Measurements from ENCODE around the gene APBA3.
"Not testable (repeated sequence)": the region's sequence is repeated elsewhere in the genome, so short reads cannot be mapped to it uniquely, and the experiment has no call there.

APBA3 gene

DNA sequence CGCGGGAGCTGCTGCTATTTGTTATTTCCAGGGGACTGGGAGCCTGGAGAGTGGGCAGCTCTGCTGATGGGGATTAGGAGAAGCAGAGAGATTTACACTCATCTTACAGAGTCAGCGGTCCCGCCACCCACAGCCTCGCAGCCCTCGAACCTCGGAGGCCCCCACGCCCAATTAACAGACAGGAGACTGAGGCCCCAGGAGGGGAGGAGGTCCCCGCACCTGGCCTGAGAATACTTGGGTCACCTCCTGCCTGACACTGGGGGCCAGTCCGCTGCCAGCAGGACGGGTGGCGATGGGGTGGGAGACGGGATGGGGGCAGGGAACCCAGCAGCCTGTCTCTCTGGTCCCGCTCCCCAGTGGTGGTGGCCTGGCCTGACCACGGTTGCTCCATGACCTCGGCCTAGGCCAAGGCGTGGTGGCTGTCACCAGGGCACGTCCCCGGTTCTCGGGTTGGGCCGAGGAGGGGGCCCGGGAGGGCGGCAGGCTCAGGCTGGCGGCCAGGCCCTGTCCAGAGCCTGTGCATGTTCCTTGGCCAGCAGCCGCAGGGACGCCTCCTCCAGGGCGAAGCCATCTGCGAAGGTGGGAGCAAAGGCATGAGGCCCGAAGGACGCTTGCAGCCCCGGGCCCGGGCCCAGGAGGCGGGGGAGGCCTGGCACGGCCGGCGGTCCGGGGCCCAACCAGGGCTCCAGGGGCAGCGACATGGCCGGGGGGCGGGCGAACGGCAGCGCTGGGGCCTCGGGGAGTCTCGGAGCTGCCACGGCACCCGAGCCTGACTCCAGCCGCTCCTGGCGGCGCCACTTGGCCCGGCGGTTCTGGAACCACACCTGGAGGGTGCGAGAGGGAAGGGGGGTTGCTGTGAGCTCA is 8.9 kb upstream of the APBA3 start:
- DNase-seq (ENCODE audit: low read depth), result no peak

DNA sequence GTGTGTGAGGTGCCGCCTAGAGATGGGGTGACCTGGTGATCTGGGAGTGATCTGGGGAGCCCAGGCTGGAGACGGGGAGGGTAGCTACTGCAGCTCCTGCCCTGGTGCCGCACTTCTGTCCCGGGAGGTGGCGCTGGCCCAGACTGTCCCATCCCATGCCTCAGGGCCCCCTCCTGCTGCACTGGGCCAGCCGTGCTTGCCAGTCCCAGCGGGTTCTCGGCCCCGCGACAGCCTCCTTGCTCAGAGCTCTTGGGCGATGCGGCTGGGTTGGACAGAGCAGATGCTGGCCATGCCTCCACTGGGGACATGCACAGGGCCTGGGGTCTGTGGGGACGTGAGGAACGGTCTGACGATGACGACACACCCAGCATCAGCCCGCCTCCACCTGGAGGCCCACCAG is 8.0 kb upstream of the APBA3 start:
- no peak for DNase-seq (ENCODE audit: low read depth)

DNA sequence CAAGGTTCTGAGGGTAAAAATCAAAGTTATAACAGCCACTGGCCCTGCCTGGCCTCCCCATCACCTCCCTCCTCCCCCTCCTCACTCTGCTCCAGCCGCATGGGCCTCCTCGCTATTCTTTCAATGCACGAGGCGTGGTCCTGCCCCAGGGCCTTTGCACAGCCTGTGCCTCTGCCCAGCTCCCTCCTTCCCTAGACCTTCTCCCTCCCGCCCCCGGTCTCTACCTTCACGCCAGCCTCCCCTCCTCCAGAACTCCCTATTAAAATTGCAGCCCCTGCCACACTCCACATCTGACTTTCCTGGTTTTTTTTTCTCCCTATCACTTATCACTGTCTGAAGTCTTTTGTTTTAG is 7.2 kb upstream of the APBA3 start:
- DNase-seq (ENCODE audit: low read depth), result no peak

DNA sequence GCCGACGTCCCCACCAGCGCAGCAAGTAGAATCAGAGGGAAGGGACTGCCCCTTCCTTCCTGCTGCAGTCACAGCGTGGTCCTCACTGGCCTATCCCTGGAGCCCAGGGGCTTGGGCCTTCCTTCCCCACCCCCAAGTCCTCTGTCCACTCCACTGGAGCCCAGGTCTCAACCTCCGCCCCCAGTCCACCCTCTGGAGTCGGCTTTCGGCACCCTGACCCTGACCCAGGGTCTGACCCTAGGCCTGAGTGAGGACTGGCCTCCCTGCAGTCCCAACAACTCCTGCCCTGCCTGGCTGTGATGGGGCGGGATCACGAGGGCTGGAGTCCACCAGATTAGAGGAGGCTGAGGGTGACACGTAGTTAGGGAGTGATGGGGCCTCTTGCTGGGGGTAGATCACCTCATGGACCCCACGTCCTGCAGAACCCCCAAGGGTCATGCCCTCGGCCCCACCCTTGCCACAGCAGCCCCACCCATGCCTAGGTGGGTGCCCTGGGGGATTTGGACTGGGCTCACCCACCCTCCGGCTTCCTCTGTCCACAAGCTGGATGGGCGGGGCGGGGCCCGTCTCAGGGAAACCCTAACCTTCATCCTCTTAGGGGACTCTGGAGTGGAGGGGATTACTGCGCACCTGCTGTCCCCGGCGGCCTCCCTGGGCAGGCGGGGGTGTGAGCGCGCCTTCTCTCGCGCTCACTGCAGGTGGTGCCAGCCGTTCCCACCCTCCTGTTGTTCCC is 6.7 kb upstream of the APBA3 start:
- no peak for DNase-seq (ENCODE audit: low read depth)

- DNase-seq (ENCODE audit: low read depth), result no peak
Observed at GRCh38 chr19:3767050-3767449, 5.6 kb upstream of the APBA3 start.

DNA sequence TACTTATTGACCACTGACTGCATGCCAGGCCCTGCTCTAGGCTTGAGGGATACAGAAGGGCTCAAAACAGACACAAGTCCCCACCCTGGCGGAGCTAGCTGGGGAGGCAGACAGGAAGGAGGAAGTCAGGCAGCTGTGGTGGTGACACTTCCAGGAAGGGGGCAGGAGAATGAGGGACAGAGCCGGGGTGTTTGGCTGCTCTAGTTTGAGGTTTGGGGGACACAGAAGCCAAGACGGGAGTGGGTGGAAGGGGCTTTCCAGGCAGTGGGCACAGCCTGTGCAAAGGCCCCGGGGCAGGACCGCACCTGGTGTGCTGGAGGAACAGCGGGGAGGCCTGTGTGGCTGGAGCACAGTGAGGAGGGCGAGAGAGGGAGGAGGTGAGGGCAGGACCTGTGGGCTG is 5.0 kb upstream of the APBA3 start:
- no peak for DNase-seq (ENCODE audit: low read depth)

DNA sequence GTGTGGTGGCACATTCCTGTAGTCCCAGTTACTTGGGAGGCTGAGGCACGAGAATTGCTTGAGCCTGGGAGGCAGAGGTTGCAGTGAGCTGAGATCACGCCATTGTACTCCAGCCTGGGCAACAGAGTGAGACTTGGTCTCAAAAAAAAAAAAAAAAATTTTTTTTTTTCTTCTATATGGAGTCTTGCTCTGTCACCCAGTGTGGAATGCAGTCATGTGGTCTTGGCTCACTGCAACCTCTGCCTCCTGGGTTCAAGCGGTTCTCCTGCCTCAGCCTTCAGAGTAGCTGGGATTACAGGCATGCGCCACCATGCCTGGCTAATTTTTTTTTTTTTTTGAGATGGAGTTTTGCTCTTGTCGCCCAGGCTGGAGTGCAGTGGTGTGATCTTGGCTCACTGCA is 4.3 kb upstream of the APBA3 start:
- peak; percentile 50 for DNase-seq (ENCODE audit: low read depth)

GRCh38 chr19:3765121-3765520 is 3.6 kb upstream of the APBA3 start:
- no peak for DNase-seq (ENCODE audit: low read depth)

DNA sequence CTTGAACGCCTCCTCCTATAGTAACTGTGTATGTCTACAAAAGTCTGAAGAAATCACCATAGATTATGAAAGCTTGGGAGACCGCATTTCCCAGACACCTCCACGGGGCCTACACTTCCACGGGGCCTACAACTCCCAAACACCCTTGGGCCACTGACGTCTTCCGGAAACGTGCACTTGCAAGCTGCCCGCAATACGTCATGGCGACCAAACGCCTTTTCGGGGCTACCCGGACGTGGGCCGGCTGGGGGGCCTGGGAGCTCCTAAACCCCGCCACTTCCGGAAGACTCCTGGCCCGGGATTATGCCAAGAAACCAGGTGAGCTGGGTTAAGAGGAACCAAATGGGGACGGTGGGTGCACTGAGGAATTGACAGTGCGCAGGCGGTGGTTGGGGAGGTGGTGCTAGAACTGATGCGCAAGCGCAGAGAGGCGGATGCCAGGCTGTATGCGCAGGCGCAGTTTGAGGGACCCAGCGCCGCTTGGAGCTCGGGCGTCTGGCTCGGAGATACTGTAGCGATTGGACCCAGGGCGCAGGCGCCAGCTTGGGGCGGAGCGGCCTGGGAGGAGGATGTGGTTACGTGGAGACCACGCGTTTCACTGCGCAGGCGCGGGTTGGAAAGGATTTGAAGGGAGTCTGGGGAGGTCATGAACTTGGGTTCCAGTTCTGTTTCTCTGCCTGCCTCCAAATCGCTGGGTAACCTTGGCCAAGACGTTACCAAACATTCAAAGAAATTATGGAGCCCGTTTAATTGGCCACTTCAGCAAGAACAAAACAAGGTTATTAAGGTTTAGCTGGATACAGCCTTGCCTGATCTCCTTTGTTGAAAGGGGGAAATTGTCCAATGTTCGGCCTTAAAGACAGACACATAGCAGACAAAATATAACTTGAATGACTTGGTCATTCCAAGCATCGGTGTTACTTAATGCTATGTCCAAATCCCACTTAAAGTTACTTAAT is 1.3 kb upstream of the APBA3 start, which contains the start of gene MRPL54:
Gene MRPL54 (plus strand): TSS at position 182 of the 959 bp plus-strand sequence. CDS start 19 bp downstream, at position 201.
- DNase-seq (ENCODE audit: low read depth), result peak; percentile 99

DNA sequence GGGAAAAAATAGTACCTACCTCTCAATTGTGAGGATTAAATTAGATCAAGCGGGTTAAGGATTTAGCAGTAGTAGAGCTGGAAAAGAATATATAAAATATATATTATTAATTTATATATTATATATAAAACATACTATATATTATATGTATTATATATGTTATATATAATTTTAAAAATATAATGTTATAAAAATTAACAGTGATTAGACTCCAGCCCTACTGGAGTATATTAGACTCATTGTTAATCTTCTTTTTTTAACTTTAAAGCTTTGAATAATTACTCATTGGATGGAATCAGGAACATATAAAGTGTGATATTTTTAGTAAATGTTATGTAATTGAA is 610 bp upstream of the APBA3 start:
- no peak for DNase-seq (ENCODE audit: low read depth)

DNA sequence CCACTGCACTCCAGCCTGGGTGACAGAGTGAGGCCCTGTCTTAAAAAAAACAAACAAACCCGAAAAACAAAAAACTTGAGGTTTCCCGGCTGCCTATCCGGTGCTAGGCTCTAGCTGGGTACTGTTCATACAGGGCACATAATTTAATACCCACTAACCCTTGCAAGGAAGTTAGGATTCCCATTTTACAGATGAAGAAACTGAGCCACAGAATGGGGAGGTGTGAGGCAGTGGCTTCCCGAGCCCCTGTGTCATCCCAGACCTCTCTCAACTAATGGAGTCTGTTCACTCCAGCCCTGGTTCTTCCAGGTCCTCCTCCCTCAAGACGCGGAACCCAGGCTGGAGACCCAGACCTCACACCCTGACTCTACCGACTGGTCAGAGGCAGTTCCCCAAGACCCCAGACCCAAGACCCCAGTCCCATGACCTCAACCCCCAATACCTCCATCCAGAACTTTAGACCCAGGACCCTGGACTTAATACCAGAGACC is 576 bp downstream of the APBA3 start:
- peak; percentile 26 for DNase-seq (ENCODE audit: low read depth)

DNA sequence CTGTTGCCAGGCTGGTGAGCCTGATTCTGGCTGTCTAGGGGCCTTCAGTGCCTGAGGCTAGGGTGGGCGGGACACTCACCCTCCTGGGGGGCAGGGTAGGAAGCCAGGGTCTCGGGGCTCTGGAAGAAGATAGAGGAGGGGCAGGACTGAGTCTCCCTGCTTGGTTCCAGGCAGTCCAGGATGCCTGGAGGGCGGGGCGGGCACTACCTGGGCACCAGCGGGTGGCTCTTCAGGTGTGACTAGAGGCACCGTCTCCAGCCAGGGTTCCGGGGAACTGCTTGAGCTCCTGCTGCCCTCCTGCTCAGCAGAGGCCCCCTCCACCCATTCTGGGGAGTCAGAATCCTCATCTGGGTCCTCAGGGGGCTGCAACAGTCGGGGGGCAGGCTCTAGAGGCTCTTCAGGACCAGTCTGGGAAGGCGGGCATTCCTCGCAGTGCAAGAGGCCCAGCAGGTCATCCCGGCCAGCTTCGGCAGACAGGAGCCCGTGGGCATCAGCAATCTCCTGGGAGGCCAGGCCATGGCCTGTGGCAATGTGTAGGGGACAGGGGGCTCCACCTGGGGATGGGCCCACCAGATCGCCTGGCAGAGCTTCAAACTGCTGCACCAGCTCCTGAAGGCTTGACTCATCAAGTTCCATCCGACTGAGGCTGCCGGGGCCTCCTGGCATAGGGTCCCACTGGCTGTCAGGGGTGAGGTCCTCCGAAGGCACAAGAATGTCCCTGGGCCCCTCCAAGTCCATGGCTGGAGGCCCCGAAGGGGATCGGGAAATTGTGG is 1.8 kb downstream of the APBA3 start:
- no peak for DNase-seq (ENCODE audit: low read depth)

DNA sequence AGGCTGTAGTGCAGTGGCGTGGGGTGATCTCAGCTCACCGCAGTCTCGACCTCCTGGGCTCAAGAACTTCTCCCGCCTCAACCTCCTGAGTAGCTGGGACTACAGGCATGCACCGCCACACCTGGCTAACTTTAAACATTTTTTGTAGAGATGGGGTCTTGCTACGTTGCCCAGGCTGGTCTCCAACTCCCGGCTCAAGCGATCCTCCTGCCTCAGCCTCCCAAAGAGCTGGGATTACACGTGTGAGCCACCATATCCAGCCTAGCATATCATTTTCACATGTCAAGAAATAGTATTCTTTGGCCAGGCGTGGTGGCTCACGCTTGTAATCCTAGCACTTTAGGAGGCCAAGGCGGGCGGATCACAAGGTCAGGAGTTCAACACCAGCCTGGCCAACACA is 3.2 kb downstream of the APBA3 start:
- not testable (repeated sequence) for DNase-seq (ENCODE audit: low read depth)

DNA sequence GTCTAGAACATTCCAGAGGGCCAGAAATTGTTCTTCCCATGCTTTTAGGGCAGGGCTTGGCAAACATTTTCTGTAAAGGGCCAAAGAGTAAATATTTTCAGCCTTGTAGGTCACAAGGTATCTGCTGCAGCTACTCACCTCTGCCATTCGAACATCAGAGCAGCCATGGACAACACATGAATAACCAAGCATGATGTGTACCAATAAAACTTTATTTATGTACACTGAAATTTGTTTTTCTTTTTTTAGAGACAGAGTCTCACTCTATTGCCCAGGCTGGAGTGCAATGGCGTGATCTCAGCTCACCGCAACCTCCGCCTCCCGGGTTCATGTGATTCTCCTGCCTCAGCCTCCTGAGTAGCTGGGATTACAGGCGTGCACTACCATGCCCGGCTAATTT is 3.8 kb downstream of the APBA3 start:
- DNase-seq (ENCODE audit: low read depth), result not testable (repeated sequence)

DNA sequence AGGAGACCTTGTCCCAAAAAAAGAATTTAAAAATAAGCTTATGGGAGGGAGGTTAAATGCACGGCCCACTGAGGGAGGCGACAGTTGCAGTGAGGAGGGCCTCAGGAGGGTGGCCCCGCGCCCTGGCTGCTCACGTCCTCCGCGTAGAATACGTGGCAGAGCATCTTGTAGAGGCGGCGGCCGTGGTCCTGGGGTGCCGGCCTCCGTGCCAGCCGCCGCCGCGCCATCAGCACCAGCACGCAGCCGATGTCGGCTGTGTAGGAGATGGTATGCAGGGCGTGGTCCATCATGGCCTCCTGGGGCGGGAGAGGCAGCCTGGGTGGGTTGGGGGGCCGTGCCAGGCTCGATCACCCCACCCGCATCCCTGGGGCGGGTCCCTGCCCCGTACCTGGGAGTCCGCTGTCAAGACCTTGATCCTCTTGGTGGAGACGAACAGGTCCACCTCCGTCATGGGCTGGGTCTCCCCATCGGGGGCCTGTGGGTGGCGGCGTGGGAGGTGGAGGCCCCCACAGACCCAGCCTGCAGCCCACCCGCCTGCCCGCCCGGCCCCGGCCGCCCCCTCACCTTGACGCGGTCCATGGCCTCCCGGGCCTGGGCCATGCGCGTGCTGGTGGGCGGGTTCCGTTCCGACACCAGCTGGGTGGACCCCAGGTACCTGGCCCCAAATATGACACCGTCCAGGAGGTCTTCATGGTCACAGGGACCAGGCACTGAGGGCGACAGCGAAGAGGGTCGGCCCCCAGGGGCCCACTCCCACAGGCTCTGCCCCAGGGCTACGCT is 7.7 kb downstream of the APBA3 start:
- DNase-seq (ENCODE audit: low read depth), result no peak

DNA sequence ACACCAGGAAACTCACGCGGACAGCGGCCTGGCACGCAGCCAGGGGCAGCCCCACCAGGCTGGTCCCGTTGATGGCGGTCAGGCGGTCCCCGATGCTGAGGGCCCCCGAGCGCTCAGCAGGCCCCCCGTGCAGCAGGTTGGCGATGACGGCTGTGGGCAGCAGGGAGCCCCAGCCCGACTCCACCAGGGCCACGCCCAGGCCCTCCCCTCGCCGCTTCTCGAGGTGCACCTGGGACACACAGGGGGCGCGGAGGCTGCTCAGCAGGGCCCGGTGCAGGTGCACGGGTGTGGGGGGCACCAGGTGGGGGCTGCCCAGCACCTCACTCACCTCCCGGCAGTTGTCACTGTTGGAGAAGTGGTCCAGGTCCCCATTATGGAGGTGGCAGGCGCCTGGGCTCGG is 9.0 kb downstream of the APBA3 start:
- no peak for DNase-seq (ENCODE audit: low read depth)

GRCh38 chr19:3751236-3751635 is 10.3 kb downstream of the APBA3 start:
- no peak for DNase-seq (ENCODE audit: low read depth)

- no peak for DNase-seq (ENCODE audit: low read depth)
Observed at GRCh38 chr19:3750211-3750610, 11.3 kb downstream of the APBA3 start.

- no peak for DNase-seq (ENCODE audit: low read depth)
Observed at GRCh38 chr19:3748965-3749364, 12.5 kb downstream of the APBA3 start.

- DNase-seq (ENCODE audit: low read depth), result no peak
Observed at GRCh38 chr19:3746371-3747056, 15.0 kb downstream of the APBA3 start.

Data from EH (cell line).